NCI-H1105 (cell line): ENCODE results near the gene C4orf50.
A peak's percentile ranks its signal among the peaks of the same experiment; 100 is the strongest.

Source experiments
- DNase-seq: peaks from one replicate; lab custom pipeline; 2025; lab: John Stamatoyannopoulos, UW

Gene C4orf50

GRCh38 chr4:5992828-5993321 lies 25.4 kb downstream of the C4orf50 start:
- peak; percentile 41 for DNase-seq

GRCh38 chr4:5992171-5992827 lies 25.9 kb downstream of the C4orf50 start:
- no peak for DNase-seq

GRCh38 chr4:5991405-5991804 lies 26.8 kb downstream of the C4orf50 start:
- DNase-seq, result no peak

GRCh38 chr4:5990446-5991160 lies 27.6 kb downstream of the C4orf50 start:
- no peak for DNase-seq

GRCh38 chr4:5989236-5990225 lies 28.7 kb downstream of the C4orf50 start:
- no peak for DNase-seq

GRCh38 chr4:5988086-5988845 lies 30.0 kb downstream of the C4orf50 start:
- DNase-seq, result no peak

GRCh38 chr4:5984843-5985242 lies 33.4 kb downstream of the C4orf50 start:
- DNase-seq, result no peak

GRCh38 chr4:5982156-5982973 lies 35.9 kb downstream of the C4orf50 start:
- DNase-seq, result no peak

- no peak for DNase-seq
Observed at GRCh38 chr4:5980436-5981155, 37.6 kb downstream of the C4orf50 start.

GRCh38 chr4:5979981-5980380 lies 38.2 kb downstream of the C4orf50 start:
- DNase-seq, result no peak

- no peak for DNase-seq
Observed at GRCh38 chr4:5976921-5977320, 41.3 kb downstream of the C4orf50 start.

- no peak for DNase-seq
Observed at GRCh38 chr4:5976431-5976830, 41.8 kb downstream of the C4orf50 start.

GRCh38 chr4:5974321-5974720 lies 43.9 kb downstream of the C4orf50 start:
- DNase-seq, result no peak

GRCh38 chr4:5973486-5974220 lies 44.6 kb downstream of the C4orf50 start:
- no peak for DNase-seq

- no peak for DNase-seq
Observed at GRCh38 chr4:5973033-5973432, 45.2 kb downstream of the C4orf50 start.

- DNase-seq, result no peak
Observed at GRCh38 chr4:5972571-5972970, 45.7 kb downstream of the C4orf50 start.

GRCh38 chr4:5971078-5971450 lies 47.2 kb downstream of the C4orf50 start:
- DNase-seq, result no peak

- DNase-seq, result no peak
Observed at GRCh38 chr4:5970381-5971077, 47.7 kb downstream of the C4orf50 start.

- DNase-seq, result no peak
Observed at GRCh38 chr4:5969777-5970176, 48.5 kb downstream of the C4orf50 start.
